ENCODE results near the gene ANKH. TPM values are rescaled to one million over a fixed set of nuclear protein-coding genes. Genes with fewer than 3 reads are reported as not detected.

Gene ANKH
- total and polyA plus RNA-seq, 10 of the 15 experiments (the other 5 are each of a cell fraction or from before 2014, with no cell fraction given) = 2.1 to 43.9 (median 14.4) TPM

- TF ChIP-seq, protein P1, sequence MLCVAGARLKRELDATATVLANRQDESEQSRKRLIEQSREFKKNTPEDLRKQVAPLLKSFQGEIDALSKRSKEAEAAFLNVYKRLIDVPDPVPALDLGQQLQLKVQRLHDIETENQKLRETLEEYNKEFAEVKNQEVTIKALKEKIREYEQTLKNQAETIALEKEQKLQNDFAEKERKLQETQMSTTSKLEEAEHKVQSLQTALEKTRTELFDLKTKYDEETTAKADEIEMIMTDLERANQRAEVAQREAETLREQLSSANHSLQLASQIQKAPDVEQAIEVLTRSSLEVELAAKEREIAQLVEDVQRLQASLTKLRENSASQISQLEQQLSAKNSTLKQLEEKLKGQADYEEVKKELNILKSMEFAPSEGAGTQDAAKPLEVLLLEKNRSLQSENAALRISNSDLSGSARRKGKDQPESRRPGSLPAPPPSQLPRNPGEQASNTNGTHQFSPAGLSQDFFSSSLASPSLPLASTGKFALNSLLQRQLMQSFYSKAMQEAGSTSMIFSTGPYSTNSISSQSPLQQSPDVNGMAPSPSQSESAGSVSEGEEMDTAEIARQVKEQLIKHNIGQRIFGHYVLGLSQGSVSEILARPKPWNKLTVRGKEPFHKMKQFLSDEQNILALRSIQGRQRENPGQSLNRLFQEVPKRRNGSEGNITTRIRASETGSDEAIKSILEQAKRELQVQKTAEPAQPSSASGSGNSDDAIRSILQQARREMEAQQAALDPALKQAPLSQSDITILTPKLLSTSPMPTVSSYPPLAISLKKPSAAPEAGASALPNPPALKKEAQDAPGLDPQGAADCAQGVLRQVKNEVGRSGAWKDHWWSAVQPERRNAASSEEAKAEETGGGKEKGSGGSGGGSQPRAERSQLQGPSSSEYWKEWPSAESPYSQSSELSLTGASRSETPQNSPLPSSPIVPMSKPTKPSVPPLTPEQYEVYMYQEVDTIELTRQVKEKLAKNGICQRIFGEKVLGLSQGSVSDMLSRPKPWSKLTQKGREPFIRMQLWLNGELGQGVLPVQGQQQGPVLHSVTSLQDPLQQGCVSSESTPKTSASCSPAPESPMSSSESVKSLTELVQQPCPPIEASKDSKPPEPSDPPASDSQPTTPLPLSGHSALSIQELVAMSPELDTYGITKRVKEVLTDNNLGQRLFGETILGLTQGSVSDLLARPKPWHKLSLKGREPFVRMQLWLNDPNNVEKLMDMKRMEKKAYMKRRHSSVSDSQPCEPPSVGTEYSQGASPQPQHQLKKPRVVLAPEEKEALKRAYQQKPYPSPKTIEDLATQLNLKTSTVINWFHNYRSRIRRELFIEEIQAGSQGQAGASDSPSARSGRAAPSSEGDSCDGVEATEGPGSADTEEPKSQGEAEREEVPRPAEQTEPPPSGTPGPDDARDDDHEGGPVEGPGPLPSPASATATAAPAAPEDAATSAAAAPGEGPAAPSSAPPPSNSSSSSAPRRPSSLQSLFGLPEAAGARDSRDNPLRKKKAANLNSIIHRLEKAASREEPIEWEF (IDR thresholded peaks at IDR 0.05; ENCODE audit: insufficient replicate concordance, low read depth, low read length) = peak; percentile 27
- TF ChIP-seq, protein P2, sequence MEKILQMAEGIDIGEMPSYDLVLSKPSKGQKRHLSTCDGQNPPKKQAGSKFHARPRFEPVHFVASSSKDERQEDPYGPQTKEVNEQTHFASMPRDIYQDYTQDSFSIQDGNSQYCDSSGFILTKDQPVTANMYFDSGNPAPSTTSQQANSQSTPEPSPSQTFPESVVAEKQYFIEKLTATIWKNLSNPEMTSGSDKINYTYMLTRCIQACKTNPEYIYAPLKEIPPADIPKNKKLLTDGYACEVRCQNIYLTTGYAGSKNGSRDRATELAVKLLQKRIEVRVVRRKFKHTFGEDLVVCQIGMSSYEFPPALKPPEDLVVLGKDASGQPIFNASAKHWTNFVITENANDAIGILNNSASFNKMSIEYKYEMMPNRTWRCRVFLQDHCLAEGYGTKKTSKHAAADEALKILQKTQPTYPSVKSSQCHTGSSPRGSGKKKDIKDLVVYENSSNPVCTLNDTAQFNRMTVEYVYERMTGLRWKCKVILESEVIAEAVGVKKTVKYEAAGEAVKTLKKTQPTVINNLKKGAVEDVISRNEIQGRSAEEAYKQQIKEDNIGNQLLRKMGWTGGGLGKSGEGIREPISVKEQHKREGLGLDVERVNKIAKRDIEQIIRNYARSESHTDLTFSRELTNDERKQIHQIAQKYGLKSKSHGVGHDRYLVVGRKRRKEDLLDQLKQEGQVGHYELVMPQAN (conservative IDR thresholded peaks at IDR 0.05) = peak; percentile 49
- TF ChIP-seq SUPT20H (IDR thresholded peaks at IDR 0.05; ENCODE audit: borderline replicate concordance, control insufficient read depth, low read depth, low read length) (no peak), ZNF622 (IDR thresholded peaks at IDR 0.05) (no peak), TBL1XR1 (IDR thresholded peaks at IDR 0.05; ENCODE audit: low read depth, low read length) (peak; percentile 96), SMC3 (IDR thresholded peaks at IDR 0.05; ENCODE audit: borderline replicate concordance, low read length) (no peak; the same call in 1 of the 2 replicates), TCF3 (IDR thresholded peaks at IDR 0.05; ENCODE audit: borderline replicate concordance, insufficient read depth, low read depth, low read length) (peak; percentile 95)
- TF ChIP-seq, protein P3, sequence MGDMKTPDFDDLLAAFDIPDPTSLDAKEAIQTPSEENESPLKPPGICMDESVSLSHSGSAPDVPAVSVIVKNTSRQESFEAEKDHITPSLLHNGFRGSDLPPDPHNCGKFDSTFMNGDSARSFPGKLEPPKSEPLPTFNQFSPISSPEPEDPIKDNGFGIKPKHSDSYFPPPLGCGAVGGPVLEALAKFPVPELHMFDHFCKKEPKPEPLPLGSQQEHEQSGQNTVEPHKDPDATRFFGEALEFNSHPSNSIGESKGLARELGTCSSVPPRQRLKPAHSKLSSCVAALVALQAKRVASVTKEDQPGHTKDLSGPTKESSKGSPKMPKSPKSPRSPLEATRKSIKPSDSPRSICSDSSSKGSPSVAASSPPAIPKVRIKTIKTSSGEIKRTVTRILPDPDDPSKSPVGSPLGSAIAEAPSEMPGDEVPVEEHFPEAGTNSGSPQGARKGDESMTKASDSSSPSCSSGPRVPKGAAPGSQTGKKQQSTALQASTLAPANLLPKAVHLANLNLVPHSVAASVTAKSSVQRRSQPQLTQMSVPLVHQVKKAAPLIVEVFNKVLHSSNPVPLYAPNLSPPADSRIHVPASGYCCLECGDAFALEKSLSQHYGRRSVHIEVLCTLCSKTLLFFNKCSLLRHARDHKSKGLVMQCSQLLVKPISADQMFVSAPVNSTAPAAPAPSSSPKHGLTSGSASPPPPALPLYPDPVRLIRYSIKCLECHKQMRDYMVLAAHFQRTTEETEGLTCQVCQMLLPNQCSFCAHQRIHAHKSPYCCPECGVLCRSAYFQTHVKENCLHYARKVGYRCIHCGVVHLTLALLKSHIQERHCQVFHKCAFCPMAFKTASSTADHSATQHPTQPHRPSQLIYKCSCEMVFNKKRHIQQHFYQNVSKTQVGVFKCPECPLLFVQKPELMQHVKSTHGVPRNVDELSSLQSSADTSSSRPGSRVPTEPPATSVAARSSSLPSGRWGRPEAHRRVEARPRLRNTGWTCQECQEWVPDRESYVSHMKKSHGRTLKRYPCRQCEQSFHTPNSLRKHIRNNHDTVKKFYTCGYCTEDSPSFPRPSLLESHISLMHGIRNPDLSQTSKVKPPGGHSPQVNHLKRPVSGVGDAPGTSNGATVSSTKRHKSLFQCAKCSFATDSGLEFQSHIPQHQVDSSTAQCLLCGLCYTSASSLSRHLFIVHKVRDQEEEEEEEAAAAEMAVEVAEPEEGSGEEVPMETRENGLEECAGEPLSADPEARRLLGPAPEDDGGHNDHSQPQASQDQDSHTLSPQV (IDR thresholded peaks at IDR 0.05) = 0 out of 2 replicates have a peak, but pooled peaks have one; percentile 17
- TF ChIP-seq, protein P4, sequence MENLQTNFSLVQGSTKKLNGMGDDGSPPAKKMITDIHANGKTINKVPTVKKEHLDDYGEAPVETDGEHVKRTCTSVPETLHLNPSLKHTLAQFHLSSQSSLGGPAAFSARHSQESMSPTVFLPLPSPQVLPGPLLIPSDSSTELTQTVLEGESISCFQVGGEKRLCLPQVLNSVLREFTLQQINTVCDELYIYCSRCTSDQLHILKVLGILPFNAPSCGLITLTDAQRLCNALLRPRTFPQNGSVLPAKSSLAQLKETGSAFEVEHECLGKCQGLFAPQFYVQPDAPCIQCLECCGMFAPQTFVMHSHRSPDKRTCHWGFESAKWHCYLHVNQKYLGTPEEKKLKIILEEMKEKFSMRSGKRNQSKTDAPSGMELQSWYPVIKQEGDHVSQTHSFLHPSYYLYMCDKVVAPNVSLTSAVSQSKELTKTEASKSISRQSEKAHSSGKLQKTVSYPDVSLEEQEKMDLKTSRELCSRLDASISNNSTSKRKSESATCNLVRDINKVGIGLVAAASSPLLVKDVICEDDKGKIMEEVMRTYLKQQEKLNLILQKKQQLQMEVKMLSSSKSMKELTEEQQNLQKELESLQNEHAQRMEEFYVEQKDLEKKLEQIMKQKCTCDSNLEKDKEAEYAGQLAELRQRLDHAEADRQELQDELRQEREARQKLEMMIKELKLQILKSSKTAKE (IDR thresholded peaks at IDR 0.05; ENCODE audit: low read depth, poor library complexity, severe bottlenecking) = peak; percentile 96
- TF ChIP-seq, protein P5, sequence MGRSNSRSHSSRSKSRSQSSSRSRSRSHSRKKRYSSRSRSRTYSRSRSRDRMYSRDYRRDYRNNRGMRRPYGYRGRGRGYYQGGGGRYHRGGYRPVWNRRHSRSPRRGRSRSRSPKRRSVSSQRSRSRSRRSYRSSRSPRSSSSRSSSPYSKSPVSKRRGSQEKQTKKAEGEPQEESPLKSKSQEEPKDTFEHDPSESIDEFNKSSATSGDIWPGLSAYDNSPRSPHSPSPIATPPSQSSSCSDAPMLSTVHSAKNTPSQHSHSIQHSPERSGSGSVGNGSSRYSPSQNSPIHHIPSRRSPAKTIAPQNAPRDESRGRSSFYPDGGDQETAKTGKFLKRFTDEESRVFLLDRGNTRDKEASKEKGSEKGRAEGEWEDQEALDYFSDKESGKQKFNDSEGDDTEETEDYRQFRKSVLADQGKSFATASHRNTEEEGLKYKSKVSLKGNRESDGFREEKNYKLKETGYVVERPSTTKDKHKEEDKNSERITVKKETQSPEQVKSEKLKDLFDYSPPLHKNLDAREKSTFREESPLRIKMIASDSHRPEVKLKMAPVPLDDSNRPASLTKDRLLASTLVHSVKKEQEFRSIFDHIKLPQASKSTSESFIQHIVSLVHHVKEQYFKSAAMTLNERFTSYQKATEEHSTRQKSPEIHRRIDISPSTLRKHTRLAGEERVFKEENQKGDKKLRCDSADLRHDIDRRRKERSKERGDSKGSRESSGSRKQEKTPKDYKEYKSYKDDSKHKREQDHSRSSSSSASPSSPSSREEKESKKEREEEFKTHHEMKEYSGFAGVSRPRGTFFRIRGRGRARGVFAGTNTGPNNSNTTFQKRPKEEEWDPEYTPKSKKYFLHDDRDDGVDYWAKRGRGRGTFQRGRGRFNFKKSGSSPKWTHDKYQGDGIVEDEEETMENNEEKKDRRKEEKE (IDR thresholded peaks at IDR 0.05) = no peak
Measured at GRCh38 chr5:14809369-14810155, 62.0 kb downstream of the ANKH start (continued).

Data from GM12878 (cell line).